ENCODE data around the gene CEACAM1. TPM values are rescaled to one million over a fixed set of nuclear protein-coding genes. Genes with fewer than 3 reads are reported as not detected.
"Not testable (repeated sequence)": the region's sequence is repeated elsewhere in the genome, so short reads cannot be mapped to it uniquely, and the experiment has no call there.

CEACAM1 gene
- total RNA-seq, 1 experiment from 2014 or later = not detected

- Histone ChIP-seq H3K36me3 (no peaks in the 10 kb centered on the region), H3K4me3 (no peak overlapping the region), H3K9me3 (replicated peaks) (no peaks in the 10 kb centered on the region), H3K27me3 (replicated peaks) (0 out of 2 replicates have a peak, but pooled peaks cover 4% of the 10 kb centered on the region), H3K4me1 (replicated peaks) (no peaks in the 10 kb centered on the region), H3K27ac (no peak overlapping the region)
- no peak for DNase-seq (ENCODE audit: low read depth in 1 of 2, low spot score in 2 of 2)
These were observed 15.5 kb downstream of the CEACAM1 start for GRCh38 chr19:42512743-42513304.

GRCh38 chr19:42512130-42512636, 16.1 kb downstream of the CEACAM1 start:
- peaks cover 9% of the 10 kb centered on the region; the same call in 1 of the 2 replicates for H3K27me3 ChIP-seq (replicated peaks)
- H3K36me3 ChIP-seq = no peaks in the 10 kb centered on the region
- DNase-seq (ENCODE audit: low read depth in 1 of 2, low spot score in 2 of 2) = no peak
- H3K9me3 ChIP-seq (replicated peaks) = no peaks in the 10 kb centered on the region
- H3K4me1 ChIP-seq (replicated peaks) = no peaks in the 10 kb centered on the region
- no peak overlapping the region for H3K4me3 ChIP-seq
- H3K27ac ChIP-seq = no peak overlapping the region

DNA sequence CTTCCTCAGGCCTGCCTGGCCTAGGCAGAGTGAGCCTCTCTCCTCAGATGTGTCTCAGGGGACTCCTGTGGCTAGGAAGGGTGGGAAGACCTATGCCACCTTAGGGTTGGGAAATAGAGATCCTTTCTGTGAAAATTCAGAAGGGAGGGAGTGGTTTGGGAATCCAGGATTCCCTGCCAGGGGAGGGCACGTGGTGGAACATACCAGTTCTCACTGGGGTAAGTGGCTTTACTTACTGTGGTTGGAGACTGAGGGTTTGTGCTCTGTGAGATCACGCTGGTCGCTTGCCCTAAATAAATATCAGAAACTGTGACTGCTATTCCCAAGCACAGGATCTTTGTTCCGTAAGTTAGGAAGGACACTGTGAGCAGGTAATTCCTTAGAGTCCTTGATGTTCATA, 16.9 kb downstream of the CEACAM1 start:
- H3K9me3 ChIP-seq (replicated peaks) = no peaks in the 10 kb centered on the region
- no peaks in the 10 kb centered on the region for H3K4me1 ChIP-seq (replicated peaks)
- peaks cover 9% of the 10 kb centered on the region; the same call in 1 of the 2 replicates for H3K27me3 ChIP-seq (replicated peaks)
- H3K4me3 ChIP-seq = no peak overlapping the region
- no peak for DNase-seq (ENCODE audit: low read depth in 1 of 2, low spot score in 2 of 2)
- no peaks in the 10 kb centered on the region for H3K36me3 ChIP-seq
- H3K27ac ChIP-seq = no peak overlapping the region

DNA sequence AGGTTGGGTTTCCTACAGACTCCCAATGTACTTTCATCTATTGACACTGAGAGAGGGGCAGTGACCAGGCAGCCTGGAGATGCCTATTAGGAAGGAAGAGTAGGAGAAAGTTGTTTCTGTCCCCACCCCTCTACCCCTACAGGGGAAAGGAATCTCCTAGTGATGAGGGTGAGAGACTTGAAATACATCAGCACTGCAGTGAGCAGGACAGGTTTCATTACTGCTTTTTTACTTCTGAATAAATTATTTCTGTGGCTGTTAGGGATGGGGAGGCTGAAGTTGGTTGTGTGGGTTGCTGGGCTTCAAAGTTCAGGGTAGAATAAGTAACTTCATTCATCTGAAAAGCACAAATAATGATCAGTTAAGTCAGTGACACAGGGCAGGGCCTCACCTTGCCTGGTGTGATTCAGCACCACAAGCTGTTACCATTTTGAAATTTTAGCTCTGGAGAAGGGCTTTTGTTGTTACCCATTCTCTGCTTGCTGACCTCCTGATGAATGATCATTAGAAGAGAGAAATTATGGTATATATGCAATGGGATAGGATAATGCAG, 19.3 kb downstream of the CEACAM1 start:
- H3K4me3 ChIP-seq = no peak overlapping the region
- no peaks in the 10 kb centered on the region for H3K4me1 ChIP-seq (replicated peaks)
- H3K9me3 ChIP-seq (replicated peaks) = no peaks in the 10 kb centered on the region
- H3K27me3 ChIP-seq (replicated peaks) = peaks cover 9% of the 10 kb centered on the region; the same call in 1 of the 2 replicates
- no peak overlapping the region for H3K27ac ChIP-seq
- no peak for DNase-seq (ENCODE audit: low read depth in 1 of 2, low spot score in 2 of 2)
- no peaks in the 10 kb centered on the region for H3K36me3 ChIP-seq

- no peaks in the 10 kb centered on the region for H3K36me3 ChIP-seq
- no peak overlapping the region for H3K27ac ChIP-seq
- H3K4me3 ChIP-seq = no peak overlapping the region
- H3K9me3 ChIP-seq (replicated peaks) = no peaks in the 10 kb centered on the region
- no peaks in the 10 kb centered on the region for H3K4me1 ChIP-seq (replicated peaks)
- peaks cover 9% of the 10 kb centered on the region; the same call in 1 of the 2 replicates for H3K27me3 ChIP-seq (replicated peaks)
- DNase-seq (ENCODE audit: low read depth in 1 of 2, low spot score in 2 of 2) = no peak
These were observed 23.2 kb downstream of the CEACAM1 start for GRCh38 chr19:42505066-42505465.

GRCh38 chr19:42501733-42502132, 26.5 kb downstream of the CEACAM1 start:
- no peaks in the 10 kb centered on the region for H3K36me3 ChIP-seq
- H3K27ac ChIP-seq = no peak overlapping the region
- H3K27me3 ChIP-seq (replicated peaks) = peaks cover 7% of the 10 kb centered on the region; the same call in 1 of the 2 replicates
- no peaks in the 10 kb centered on the region for H3K4me1 ChIP-seq (replicated peaks)
- no peaks in the 10 kb centered on the region for H3K9me3 ChIP-seq (replicated peaks)
- no peak overlapping the region for H3K4me3 ChIP-seq
- no peak for DNase-seq (ENCODE audit: low read depth in 1 of 2, low spot score in 2 of 2)

- H3K4me3 ChIP-seq; H3K36me3 ChIP-seq; H3K27me3 ChIP-seq (replicated peaks); DNase-seq (ENCODE audit: low read depth in 1 of 2, low spot score in 2 of 2); H3K4me1 ChIP-seq (replicated peaks); H3K27ac ChIP-seq; H3K9me3 ChIP-seq (replicated peaks): not testable (repeated sequence)
These were observed 27.0 kb downstream of the CEACAM1 start for GRCh38 chr19:42501243-42501642.

GRCh38 chr19:42498169-42498757, 30.0 kb downstream of the CEACAM1 start:
- Histone ChIP-seq H3K27ac (no peak overlapping the region), H3K27me3 (replicated peaks) (peaks cover 7% of the 10 kb centered on the region; the same call in 1 of the 2 replicates), H3K9me3 (replicated peaks) (no peaks in the 10 kb centered on the region), H3K4me1 (replicated peaks) (no peaks in the 10 kb centered on the region), H3K4me3 (no peak overlapping the region), H3K36me3 (no peaks in the 10 kb centered on the region)
- DNase-seq (ENCODE audit: low read depth in 1 of 2, low spot score in 2 of 2) = no peak

DNA sequence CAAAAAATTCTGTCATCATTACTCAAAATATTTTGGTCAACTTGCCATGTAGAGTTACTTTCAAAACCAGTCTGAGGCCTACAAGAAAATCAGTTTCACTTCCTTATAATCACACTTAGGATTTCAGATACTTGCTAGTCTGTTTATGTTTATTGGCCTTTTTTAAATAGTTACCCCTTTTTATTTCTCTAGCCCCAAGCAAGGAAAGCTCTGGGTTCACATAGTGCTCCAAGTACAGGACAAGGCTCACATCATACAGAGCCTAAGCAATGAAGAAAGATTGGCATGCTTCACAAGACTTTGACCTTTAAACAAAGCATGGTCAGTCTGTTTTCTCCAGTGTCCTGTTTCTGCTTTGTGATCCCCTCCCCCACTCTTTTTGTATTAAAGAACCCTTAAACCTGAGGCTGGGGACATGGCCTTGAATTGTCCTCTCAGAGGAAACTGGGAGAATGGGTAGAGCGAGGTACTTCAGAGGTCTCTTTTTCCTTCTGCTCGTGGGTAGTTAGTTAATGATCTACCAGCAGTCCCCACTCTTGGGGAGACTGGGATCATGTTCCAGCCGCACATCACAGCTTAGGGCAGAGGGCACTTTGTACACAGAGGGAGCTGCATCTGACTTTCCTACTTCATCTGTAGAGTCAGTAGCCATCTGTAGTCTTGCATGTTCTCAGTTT, 30.7 kb downstream of the CEACAM1 start:
- Histone ChIP-seq H3K4me1 (replicated peaks) (no peaks in the 10 kb centered on the region), H3K9me3 (replicated peaks) (no peaks in the 10 kb centered on the region)

DNA sequence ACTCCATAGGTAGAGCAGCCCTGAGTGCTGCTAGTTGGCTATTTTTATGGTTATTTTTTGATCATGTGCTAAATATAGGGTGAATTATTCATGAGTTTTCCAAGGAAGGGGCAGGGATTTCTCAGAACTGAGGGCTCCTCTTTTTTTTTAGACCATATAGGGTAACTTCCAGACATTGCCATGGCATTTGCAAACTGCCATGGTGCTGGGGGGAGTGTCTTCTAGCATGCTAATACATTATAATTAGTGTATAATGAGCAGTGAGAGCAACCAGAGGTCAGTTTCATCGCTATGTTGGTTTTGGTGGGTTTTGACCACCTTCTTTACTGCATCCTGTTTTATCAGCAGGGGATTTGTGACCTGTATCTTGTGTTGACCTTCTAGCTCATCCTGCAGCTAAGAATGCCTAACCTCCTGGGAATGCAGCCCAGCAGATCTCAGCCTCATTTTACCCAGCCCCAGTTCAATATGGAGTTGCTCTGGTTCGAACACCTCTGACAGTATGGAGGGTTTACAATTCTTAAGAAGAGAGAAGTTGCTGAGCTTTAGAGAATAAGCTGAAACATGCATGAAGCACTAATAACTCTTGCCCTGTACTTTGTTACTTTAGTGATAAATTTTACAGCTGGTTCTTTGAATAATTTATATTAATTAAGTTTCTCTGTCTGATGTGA, 31.7 kb downstream of the CEACAM1 start:
- Histone ChIP-seq H3K27ac (no peak overlapping the region), H3K36me3 (no peaks in the 10 kb centered on the region), H3K4me1 (replicated peaks) (no peaks in the 10 kb centered on the region), H3K27me3 (replicated peaks) (peaks cover 7% of the 10 kb centered on the region; the same call in 1 of the 2 replicates), H3K9me3 (replicated peaks) (no peaks in the 10 kb centered on the region), H3K4me3 (no peak overlapping the region)
- DNase-seq (ENCODE audit: low read depth in 1 of 2, low spot score in 2 of 2) = no peak

More for the DNA sequence above, 30.7 kb downstream of the CEACAM1 start:
- DNase-seq (ENCODE audit: low read depth in 1 of 2, low spot score in 2 of 2) = no peak
- H3K36me3 ChIP-seq = no peaks in the 10 kb centered on the region
- H3K27me3 ChIP-seq (replicated peaks) = peaks cover 7% of the 10 kb centered on the region; the same call in 1 of the 2 replicates
- H3K27ac ChIP-seq = no peak overlapping the region
- no peak overlapping the region for H3K4me3 ChIP-seq

DNA sequence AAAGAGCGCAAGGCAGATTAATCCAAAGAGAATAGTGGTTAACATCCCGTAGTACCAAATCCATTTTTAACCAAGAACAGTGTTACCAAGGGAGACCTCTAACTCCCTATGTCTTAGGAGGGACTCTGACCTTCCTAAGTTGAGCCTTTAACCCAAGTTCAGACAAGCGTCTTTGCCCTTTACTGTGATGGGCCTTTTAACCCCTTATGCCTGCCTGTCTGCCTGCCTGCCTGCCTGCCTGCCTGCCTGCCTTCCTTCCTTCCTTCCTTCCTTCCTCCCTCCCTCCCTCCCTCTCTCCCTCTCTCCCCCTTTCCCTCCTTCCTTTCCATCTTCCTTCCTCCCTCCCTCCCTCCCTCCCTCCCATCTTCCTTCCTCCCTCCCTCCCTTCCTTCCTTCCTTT, 32.6 kb downstream of the CEACAM1 start:
- no peak overlapping the region for H3K27ac ChIP-seq
- no peaks in the 10 kb centered on the region for H3K4me1 ChIP-seq (replicated peaks)
- no peaks in the 10 kb centered on the region for H3K36me3 ChIP-seq
- no peaks in the 10 kb centered on the region for H3K9me3 ChIP-seq (replicated peaks)
- H3K4me3 ChIP-seq = no peak overlapping the region
- peaks cover 7% of the 10 kb centered on the region; the same call in 1 of the 2 replicates for H3K27me3 ChIP-seq (replicated peaks)
- DNase-seq (ENCODE audit: low read depth in 1 of 2, low spot score in 2 of 2) = no peak

GRCh38 chr19:42494321-42494720, 34.0 kb downstream of the CEACAM1 start:
- no peak for DNase-seq (ENCODE audit: low read depth in 1 of 2, low spot score in 2 of 2)
- H3K9me3 ChIP-seq (replicated peaks) = no peaks in the 10 kb centered on the region
- H3K27me3 ChIP-seq (replicated peaks) = peaks cover 7% of the 10 kb centered on the region; the same call in 1 of the 2 replicates
- no peaks in the 10 kb centered on the region for H3K36me3 ChIP-seq
- no peak overlapping the region for H3K4me3 ChIP-seq
- H3K4me1 ChIP-seq (replicated peaks) = no peaks in the 10 kb centered on the region
- H3K27ac ChIP-seq = no peak overlapping the region

DNA sequence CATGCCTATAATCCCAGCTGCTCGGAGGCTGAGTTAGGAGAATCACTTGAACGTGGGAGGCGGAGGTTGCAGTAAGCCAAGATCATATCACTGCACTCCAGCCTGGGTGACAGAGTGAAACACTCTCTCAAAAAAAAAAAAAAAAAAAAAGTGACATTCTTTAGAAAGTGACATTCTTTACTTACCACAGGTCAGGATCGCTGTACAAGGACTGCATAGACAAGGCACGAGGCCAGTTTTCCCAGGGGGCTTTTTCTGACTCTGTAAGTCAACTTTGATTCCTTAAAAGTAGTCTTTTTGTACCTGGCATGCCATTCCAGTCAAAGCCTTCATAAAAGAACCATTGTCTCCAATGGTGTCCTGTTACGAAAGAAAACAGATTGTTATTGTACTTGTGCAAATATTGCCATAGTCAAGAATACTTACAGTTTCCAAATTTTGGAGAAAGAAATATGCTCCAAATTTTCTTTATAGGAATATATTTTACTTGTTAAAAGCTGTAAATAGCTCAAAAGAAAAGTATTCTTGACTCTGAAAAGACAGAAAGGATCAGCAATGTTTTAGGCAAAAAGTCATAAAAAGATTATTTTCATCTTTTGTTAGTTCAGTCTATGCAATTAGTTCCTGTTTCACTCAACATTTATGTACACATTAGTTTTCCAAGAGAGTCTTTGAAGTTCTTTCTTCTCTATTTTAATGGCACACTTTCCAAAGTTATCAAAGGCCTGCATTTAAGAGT, 39.3 kb downstream of the CEACAM1 start:
- Histone ChIP-seq H3K4me1 (replicated peaks) (no peaks in the 10 kb centered on the region), H3K27me3 (replicated peaks) (0 out of 2 replicates have a peak, but pooled peaks cover 9% of the 10 kb centered on the region), H3K36me3 (no peaks in the 10 kb centered on the region), H3K27ac (no peak overlapping the region), H3K9me3 (replicated peaks) (no peaks in the 10 kb centered on the region), H3K4me3 (no peak overlapping the region)
- no peak for DNase-seq (ENCODE audit: low read depth in 1 of 2, low spot score in 2 of 2)

Measured in SJSA1 (cell line).